Measurements from ENCODE around the gene NBEA. TPM values are rescaled to one million over a fixed set of nuclear protein-coding genes. Genes with fewer than 3 reads are reported as not detected.
"Not testable (repeated sequence)": the region's sequence is repeated elsewhere in the genome, so short reads cannot be mapped to it uniquely, and the experiment has no call there.

NBEA gene
- total RNA-seq, 1 experiment from 2014 or later = 4.4 TPM

DNA sequence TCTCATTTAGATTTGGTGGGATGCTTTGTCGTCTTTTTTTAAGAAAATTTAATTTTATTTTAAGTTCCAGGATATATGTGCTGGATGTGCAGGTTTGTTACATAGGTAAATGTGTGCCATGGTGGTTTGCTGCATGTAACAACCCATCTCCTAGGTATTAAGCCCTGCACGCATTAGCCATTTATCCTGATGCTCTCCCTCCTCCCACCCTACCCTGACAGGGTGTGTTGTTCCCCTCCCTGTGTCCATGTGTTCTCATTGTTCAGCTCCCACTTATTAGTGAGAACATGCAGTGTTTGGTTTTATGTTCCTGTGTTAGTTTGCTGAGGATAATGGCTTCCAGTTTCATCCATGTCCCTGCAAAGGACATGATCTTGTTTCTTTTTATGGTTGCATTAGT lies 61.7 kb downstream of the NBEA start:
- ATAC-seq; CTCF ChIA-PET; H3K36me3 ChIP-seq (ENCODE audit: low read depth, low read length); POLR2A ChIA-PET (ENCODE audit: unreplicated experiment); H3K79me2 ChIP-seq (ENCODE audit: low read length); H3K4me1 ChIP-seq (ENCODE audit: insufficient read depth, low read length); intact Hi-C loops (cut with micrococcal nuclease); H3K4me2 ChIP-seq (ENCODE audit: low read length); H3K9me2 ChIP-seq (replicated peaks; ENCODE audit: low read length); H4K20me1 ChIP-seq (ENCODE audit: low read length); H3K4me3 ChIP-seq (ENCODE audit: low read length); H3K27me3 ChIP-seq (ENCODE audit: low read length); H3K9ac ChIP-seq (ENCODE audit: low read length); H3K9me3 ChIP-seq (ENCODE audit: low read length); BruUV-seq (replicated peaks); H3F3A ChIP-seq (ENCODE audit: low read length, unreplicated experiment); DNase-seq; H3K27ac ChIP-seq (ENCODE audit: low read length); H2AFZ ChIP-seq (ENCODE audit: low read length): not testable (repeated sequence)

DNA sequence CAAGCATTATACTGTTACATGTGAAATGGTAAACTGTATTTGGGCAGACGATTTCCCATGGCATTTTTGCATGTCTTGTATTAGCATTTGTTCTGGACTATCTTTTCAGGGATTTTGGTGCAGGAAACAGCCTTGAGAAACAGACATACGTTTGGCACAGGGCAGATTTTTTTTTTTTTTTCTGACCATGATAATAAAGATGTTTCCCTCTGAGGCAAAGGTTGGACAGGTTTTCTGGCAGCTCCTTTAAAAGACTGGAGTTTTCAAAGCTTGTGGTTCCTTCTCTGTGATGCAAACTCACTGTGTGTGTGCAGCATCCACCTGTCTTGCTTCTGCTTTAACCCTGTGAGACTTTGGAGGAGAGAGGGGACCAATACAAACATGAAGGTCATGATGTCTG lies 63.0 kb downstream of the NBEA start:
- TF ChIP-seq EZH2 (IDR thresholded peaks at IDR 0.05; ENCODE audit: low read length, unreplicated experiment) (no peak), EZH2phosphoT487 (IDR thresholded peaks at IDR 0.05; ENCODE audit: borderline replicate concordance, low read length) (no peak)
- TF ChIP-seq, protein P1, sequence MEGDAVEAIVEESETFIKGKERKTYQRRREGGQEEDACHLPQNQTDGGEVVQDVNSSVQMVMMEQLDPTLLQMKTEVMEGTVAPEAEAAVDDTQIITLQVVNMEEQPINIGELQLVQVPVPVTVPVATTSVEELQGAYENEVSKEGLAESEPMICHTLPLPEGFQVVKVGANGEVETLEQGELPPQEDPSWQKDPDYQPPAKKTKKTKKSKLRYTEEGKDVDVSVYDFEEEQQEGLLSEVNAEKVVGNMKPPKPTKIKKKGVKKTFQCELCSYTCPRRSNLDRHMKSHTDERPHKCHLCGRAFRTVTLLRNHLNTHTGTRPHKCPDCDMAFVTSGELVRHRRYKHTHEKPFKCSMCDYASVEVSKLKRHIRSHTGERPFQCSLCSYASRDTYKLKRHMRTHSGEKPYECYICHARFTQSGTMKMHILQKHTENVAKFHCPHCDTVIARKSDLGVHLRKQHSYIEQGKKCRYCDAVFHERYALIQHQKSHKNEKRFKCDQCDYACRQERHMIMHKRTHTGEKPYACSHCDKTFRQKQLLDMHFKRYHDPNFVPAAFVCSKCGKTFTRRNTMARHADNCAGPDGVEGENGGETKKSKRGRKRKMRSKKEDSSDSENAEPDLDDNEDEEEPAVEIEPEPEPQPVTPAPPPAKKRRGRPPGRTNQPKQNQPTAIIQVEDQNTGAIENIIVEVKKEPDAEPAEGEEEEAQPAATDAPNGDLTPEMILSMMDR (conservative IDR thresholded peaks at IDR 0.05; ENCODE audit: low read depth, low read length) = no peak
- ChIA-PET POLR2A (ENCODE audit: unreplicated experiment) (no interaction called here), CTCF (no interaction called here)
- intact Hi-C loops (cut with micrococcal nuclease) = no loop called here
- H3K27me3 ChIP-seq (ENCODE audit: low read length) = no peaks in the 10 kb centered on the region
- H3K36me3 ChIP-seq (ENCODE audit: low read depth, low read length) = no peaks in the 10 kb centered on the region
- ATAC-seq (no peak), DNase-seq (no peak)
- no TSS peak for BruUV-seq (replicated peaks)
- no peaks in the 10 kb centered on the region for H4K20me1 ChIP-seq (ENCODE audit: low read length)
- H3K4me3 ChIP-seq (ENCODE audit: low read length) = no peak overlapping the region
- peaks cover 8% of the 10 kb centered on the region for H3K4me1 ChIP-seq (ENCODE audit: insufficient read depth, low read length)
- no peaks in the 10 kb centered on the region for H3F3A ChIP-seq (ENCODE audit: low read length, unreplicated experiment)
- H3K9me3 ChIP-seq (ENCODE audit: low read length) = no peaks in the 10 kb centered on the region
- H3K79me2 ChIP-seq (ENCODE audit: low read length) = no peaks in the 10 kb centered on the region
- H3K9me2 ChIP-seq (replicated peaks; ENCODE audit: low read length) = no peaks in the 10 kb centered on the region
- no peak overlapping the region for H3K9ac ChIP-seq (ENCODE audit: low read length)
- H3K4me2 ChIP-seq (ENCODE audit: low read length) = no peak overlapping the region
- H2AFZ ChIP-seq (ENCODE audit: low read length) = no peak overlapping the region
- H3K27ac ChIP-seq (ENCODE audit: low read length) = no peak overlapping the region

DNA sequence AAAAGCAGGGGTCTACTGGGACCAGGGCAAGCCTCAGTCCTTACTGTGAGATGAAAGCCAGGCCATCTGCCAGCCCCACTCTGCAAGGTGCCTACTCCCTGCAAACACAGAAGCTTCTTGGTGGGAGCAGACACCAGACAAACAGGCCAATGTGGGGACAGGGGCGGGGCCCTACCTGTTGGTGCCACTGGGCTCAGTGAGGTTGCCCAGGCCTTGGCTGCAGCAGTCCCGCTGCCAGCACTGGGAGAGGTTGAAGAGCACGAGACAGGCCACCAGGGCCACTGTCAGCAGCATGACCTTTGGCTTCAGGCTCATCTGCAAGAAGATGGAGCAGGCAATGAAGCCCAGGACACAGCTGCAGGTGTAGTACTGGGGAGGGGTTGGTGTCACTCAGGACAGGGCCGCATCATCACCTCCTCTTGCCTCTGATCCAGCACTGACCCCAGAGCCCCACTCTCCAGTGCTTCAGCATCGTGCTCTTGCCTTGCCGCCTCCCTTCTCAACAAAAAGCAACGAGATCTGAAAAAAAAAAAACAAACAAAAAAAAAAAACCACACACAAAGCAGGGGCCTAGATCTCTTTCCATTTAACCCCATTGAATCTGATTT lies 72.6 kb downstream of the NBEA start:
- intact Hi-C loops (cut with micrococcal nuclease) = no loop called here
- ChIA-PET CTCF (no interaction called here), POLR2A (ENCODE audit: unreplicated experiment) (no interaction called here)
- no peaks in the 10 kb centered on the region for H3K9me2 ChIP-seq (replicated peaks; ENCODE audit: low read length)
- no peaks in the 10 kb centered on the region for H3K9me3 ChIP-seq (ENCODE audit: low read length)
- no peak for DNase-seq
- no peaks in the 10 kb centered on the region for H4K20me1 ChIP-seq (ENCODE audit: low read length)
- H2AFZ ChIP-seq (ENCODE audit: low read length) = no peak overlapping the region
- H3K79me2 ChIP-seq (ENCODE audit: low read length) = no peaks in the 10 kb centered on the region
- no TSS peak for BruUV-seq (replicated peaks)
- H3K27ac ChIP-seq (ENCODE audit: low read length) = no peak overlapping the region
- H3K36me3 ChIP-seq (ENCODE audit: low read depth, low read length) = no peaks in the 10 kb centered on the region
- no peak overlapping the region for H3K4me2 ChIP-seq (ENCODE audit: low read length)
- TF ChIP-seq EZH2phosphoT487 (IDR thresholded peaks at IDR 0.05; ENCODE audit: borderline replicate concordance, low read length) (no peak), EZH2 (IDR thresholded peaks at IDR 0.05; ENCODE audit: low read length, unreplicated experiment) (no peak)
- TF ChIP-seq, protein P1 (conservative IDR thresholded peaks at IDR 0.05; ENCODE audit: low read depth, low read length) = no peak
- no peaks in the 10 kb centered on the region for H3K27me3 ChIP-seq (ENCODE audit: low read length)
- no peak for ATAC-seq
- no peak overlapping the region for H3K9ac ChIP-seq (ENCODE audit: low read length)
- H3F3A ChIP-seq (ENCODE audit: low read length, unreplicated experiment) = no peaks in the 10 kb centered on the region
- H3K4me3 ChIP-seq (ENCODE audit: low read length) = no peak overlapping the region
- 0 out of 2 replicates have a peak, but pooled peaks cover 5% of the 10 kb centered on the region for H3K4me1 ChIP-seq (ENCODE audit: insufficient read depth, low read length)
